Right ventricle myocardium superior (tissue), 1 donor: ENCODE results near the gene KHDRBS2. TPM values are rescaled to one million over a fixed set of nuclear protein-coding genes. Genes with fewer than 3 reads are reported as not detected.

Experiments
- ATAC-seq: fragments of 200-7000 bp; cut with Tn5 transposase; one replicate; pipeline ENCODE4 v1.9.1; 2020; ENCODE audit warnings: mild to moderate bottlenecking; ENCODE audit not compliant: poor library complexity
- DNase-seq: peaks from one replicate; pipeline ENCODE4 v3.0.0-alpha.2; 2020
- intact Hi-C: fragments of 100-400 bp; cut with DNase I; formaldehyde crosslinking; loops from one replicate; pipeline ENCODE4 v1.11.2; 2022
- total RNA-seq: library from RNA; stranded (reverse); fragmentation: NEBNext Ultra II Directional; extraction: Animal tissue kit (Norgen Biotek cat#: 25700); gene quantifications from one replicate; pipeline ENCODE4 v1.2.1, GENCODE V29; 2021
- donor health status: DM: no; HTN: yes; CAD: no; lungs with severe emphysema.

The KHDRBS2 gene
- total RNA-seq, 1 donor from 2014 or later, result not detected

GRCh38 chr6:62057300-62057699, 228.7 kb downstream of the KHDRBS2 start:
- intact Hi-C loops, result no loop called here
- ATAC-seq (no peak), DNase-seq (no peak)

GRCh38 chr6:62045502-62045901, 240.5 kb downstream of the KHDRBS2 start:
- intact Hi-C loops, result no loop called here
- ATAC-seq (no peak), DNase-seq (no peak)

- ATAC-seq, result no peak
- intact Hi-C loops, result no loop called here
- DNase-seq, result no peak
Measured at GRCh38 chr6:62043084-62043483, 242.9 kb downstream of the KHDRBS2 start.

- intact Hi-C loops, result no loop called here
- ATAC-seq, result no peak
- no peak for DNase-seq
Measured at GRCh38 chr6:62042429-62042828, 243.6 kb downstream of the KHDRBS2 start.

GRCh38 chr6:62039605-62040004, 246.4 kb downstream of the KHDRBS2 start:
- intact Hi-C loops, result no loop called here
- ATAC-seq (no peak), DNase-seq (no peak)

- DNase-seq (no peak), ATAC-seq (no peak)
- intact Hi-C loops, result no loop called here
Measured at GRCh38 chr6:62037445-62037844, 248.6 kb downstream of the KHDRBS2 start.

GRCh38 chr6:62035952-62036351, 250.1 kb downstream of the KHDRBS2 start:
- DNase-seq, result no peak
- intact Hi-C loops, result no loop called here
- no peak for ATAC-seq

- ATAC-seq (no peak), DNase-seq (no peak)
- intact Hi-C loops, result no loop called here
Measured at GRCh38 chr6:62013719-62014118, 272.3 kb downstream of the KHDRBS2 start.

GRCh38 chr6:62009445-62009844, 276.6 kb downstream of the KHDRBS2 start:
- intact Hi-C loops, result no loop called here
- DNase-seq (peak; percentile 10), ATAC-seq (no peak)

- ATAC-seq (no peak), DNase-seq (no peak)
- intact Hi-C loops, result no loop called here
Measured at GRCh38 chr6:61989616-61990015, 296.4 kb downstream of the KHDRBS2 start.

- DNase-seq, result no peak
- ATAC-seq, result no peak
- intact Hi-C loops, result no loop called here
Measured at GRCh38 chr6:61980622-61981021, 305.4 kb downstream of the KHDRBS2 start.

- ATAC-seq (no peak), DNase-seq (no peak)
- intact Hi-C loops, result no loop called here
Measured at GRCh38 chr6:61977947-61978346, 308.1 kb downstream of the KHDRBS2 start.

- DNase-seq (no peak), ATAC-seq (no peak)
- intact Hi-C loops, result no loop called here
Measured at GRCh38 chr6:61977099-61977498, 308.9 kb downstream of the KHDRBS2 start.

- ATAC-seq (no peak), DNase-seq (no peak)
- intact Hi-C loops, result no loop called here
Measured at GRCh38 chr6:61959196-61959595, 326.8 kb downstream of the KHDRBS2 start.

- ATAC-seq, result no peak
- DNase-seq, result no peak
- intact Hi-C loops, result no loop called here
Measured at GRCh38 chr6:61953851-61954250, 332.2 kb downstream of the KHDRBS2 start.

- intact Hi-C loops, result no loop called here
- DNase-seq (no peak), ATAC-seq (no peak)
Measured at GRCh38 chr6:61951586-61951985, 334.4 kb downstream of the KHDRBS2 start.

- ATAC-seq, result no peak
- DNase-seq, result no peak
- intact Hi-C loops, result no loop called here
Measured at GRCh38 chr6:61950811-61951210, 335.2 kb downstream of the KHDRBS2 start.

GRCh38 chr6:61949971-61950370, 336.1 kb downstream of the KHDRBS2 start:
- DNase-seq, result no peak
- ATAC-seq, result no peak
- intact Hi-C loops, result no loop called here

GRCh38 chr6:61949161-61949560, 336.9 kb downstream of the KHDRBS2 start:
- no peak for ATAC-seq
- intact Hi-C loops, result no loop called here
- DNase-seq, result no peak

GRCh38 chr6:61947311-61947947, 338.6 kb downstream of the KHDRBS2 start:
- intact Hi-C loops, result no loop called here
- no peak for DNase-seq
- ATAC-seq, result no peak

- no peak for ATAC-seq
- intact Hi-C loops, result no loop called here
Measured at GRCh38 chr6:61940919-61941318, 345.1 kb downstream of the KHDRBS2 start.

More at GRCh38 chr6:61940919-61941318, 345.1 kb downstream of the KHDRBS2 start:
- no peak for DNase-seq
